NCI-H69 (cell line): ENCODE results near the gene SPRR2F.

ENCODE experiments used
- DNase-seq: peaks from one replicate; lab custom pipeline; 2025; lab: John Stamatoyannopoulos, UW

Gene SPRR2F

DNA sequence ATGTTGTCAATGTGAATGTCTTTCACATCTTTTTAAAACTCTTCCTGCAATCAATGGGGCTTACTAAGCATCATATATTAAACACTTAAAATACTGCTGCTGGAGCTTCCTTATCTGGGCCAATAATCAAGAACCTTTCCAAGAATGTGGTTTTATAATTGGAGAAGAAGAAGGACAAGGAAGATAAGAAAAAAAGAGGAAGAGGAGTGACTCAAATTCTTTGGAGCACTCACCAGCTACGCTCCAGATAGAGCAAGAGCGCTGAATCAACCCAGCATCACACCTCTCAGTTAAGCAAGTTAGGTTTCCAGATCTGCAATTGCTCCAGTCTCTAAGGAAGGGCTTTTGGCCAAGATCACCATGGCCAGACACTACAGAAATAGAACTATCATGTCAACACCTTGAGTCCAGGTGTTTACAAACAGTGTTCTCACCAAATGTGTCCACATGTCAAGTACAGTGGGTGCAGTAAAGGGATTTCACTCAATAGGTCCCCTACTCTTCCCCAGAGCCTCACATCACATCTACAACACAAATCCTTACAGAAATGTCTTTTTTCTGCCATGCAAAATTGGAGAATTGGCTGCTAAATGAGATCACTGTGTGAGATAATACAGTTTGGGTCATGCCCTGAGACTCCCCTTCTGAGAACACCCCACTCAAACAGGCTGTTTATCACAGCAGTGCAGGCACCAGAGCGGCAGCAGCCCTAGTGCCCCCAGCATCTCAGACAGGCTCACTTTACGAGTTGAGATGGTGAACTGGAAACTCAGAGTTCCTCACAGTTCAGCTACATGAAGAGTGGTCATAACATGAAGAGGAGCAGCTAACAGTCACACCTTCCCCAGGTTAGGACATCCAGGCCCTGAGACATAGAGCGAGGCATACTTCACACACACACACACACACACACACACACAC lies 40.2 kb downstream of the SPRR2F start:
- DNase-seq: no peak

DNA sequence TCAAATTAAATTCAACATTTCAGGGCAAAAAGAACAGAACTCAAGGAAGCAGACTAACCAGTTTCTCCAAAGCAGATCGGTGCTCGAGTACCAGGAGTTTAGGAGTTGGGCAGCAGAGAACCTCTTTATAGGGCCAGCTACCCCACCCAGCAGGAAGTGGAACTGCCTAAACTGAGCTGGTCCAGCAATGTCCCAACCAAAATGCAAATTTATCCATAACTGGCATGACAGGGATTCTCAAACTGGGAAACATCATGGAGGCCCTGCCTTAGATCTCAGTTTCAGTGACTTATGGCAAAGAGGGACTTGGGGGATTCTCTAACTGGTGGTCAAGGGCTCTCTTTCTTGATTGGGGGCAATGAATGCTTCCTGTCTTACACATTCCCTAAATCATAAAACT lies 41.8 kb downstream of the SPRR2F start, which contains the start of gene SPRR2B:
Gene SPRR2B (minus strand): TSS at position 101 of the 400 bp plus-strand sequence. CDS start 772 bp downstream, outside the sequence.
- DNase-seq: no peak

DNA sequence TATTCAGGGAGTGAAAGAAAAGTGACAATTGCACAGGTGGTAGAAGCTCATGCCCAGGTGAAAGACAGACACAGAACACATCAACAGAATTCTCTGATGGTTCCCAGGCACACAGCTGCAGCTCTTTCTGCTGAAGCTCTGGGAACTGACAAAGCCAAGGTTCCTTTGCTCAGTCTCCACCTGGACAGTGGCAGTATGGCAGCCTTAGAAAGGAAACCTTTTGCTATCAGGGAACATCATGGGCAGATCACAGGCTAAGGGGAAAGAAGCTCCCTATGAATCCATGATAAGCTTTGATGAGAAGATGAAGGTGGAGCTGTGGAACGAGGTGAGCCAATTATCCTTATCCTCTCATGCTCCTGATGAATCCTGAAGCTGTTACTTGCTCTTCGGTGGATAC lies 43.1 kb downstream of the SPRR2F start:
- no peak for DNase-seq
